ENCODE measurements around the gene HAUS3.

Gene HAUS3

GRCh38 chr4:2258091-2259035 is 16.4 kb upstream of the HAUS3 start:
- H3K9me2 ChIP-seq (replicated peaks; ENCODE audit: insufficient read depth, low read length): no peaks in the 10 kb centered on the region
- peaks cover 10% of the 10 kb centered on the region for H3K4me1 ChIP-seq (ENCODE audit: low read length)
- no peak for TF ChIP-seq EZH2 (optimal IDR thresholded peaks at IDR 0.05; ENCODE audit: low read depth, low read length)
- no peak for TF ChIP-seq CTCF (IDR thresholded peaks at IDR 0.05; ENCODE audit: low read length)
- no peak for TF ChIP-seq EZH2phosphoT487 (IDR thresholded peaks at IDR 0.05; ENCODE audit: low read length)
- DNase-seq: no peak
- no peak overlapping the region for H3K27ac ChIP-seq (ENCODE audit: low read length)
- no peaks in the 10 kb centered on the region for H3K36me3 ChIP-seq (replicated peaks; ENCODE audit: insufficient read depth, low read length)
- peaks cover 23% of the 10 kb centered on the region for H3K79me2 ChIP-seq (ENCODE audit: low read length)
- no peak overlapping the region for H2AFZ ChIP-seq (ENCODE audit: low read length)
- H3K4me2 ChIP-seq (ENCODE audit: low read depth, low read length): no peak overlapping the region
- H3K9ac ChIP-seq (ENCODE audit: low read length): no peak overlapping the region
- no peaks in the 10 kb centered on the region for H3K9me3 ChIP-seq (replicated peaks; ENCODE audit: insufficient read depth, low read length)
- no peak overlapping the region for H3K4me3 ChIP-seq (ENCODE audit: low read length)
- H3K27me3 ChIP-seq (replicated peaks; ENCODE audit: insufficient read depth, low read length): no peaks in the 10 kb centered on the region
- H4K20me1 ChIP-seq (ENCODE audit: insufficient read depth, low read length): no peaks in the 10 kb centered on the region
- H3F3A ChIP-seq (ENCODE audit: insufficient read depth, low read length): peaks cover 6% of the 10 kb centered on the region; the same call in 1 of the 2 replicates

- H4K20me1 ChIP-seq (ENCODE audit: insufficient read depth, low read length): no peaks in the 10 kb centered on the region
Measured at GRCh38 chr4:2257361-2258081, 15.6 kb upstream of the HAUS3 start.

GRCh38 chr4:2256781-2257191 is 14.9 kb upstream of the HAUS3 start:
- Histone ChIP-seq H3K4me1 (ENCODE audit: low read length) (peaks cover 5% of the 10 kb centered on the region; the same call in 1 of the 2 replicates), H3K4me3 (ENCODE audit: low read length) (no peak overlapping the region), H3K9me3 (replicated peaks; ENCODE audit: insufficient read depth, low read length) (no peaks in the 10 kb centered on the region), H4K20me1 (ENCODE audit: insufficient read depth, low read length) (no peaks in the 10 kb centered on the region), H3K36me3 (replicated peaks; ENCODE audit: insufficient read depth, low read length) (no peaks in the 10 kb centered on the region), H2AFZ (ENCODE audit: low read length) (no peak overlapping the region), H3K4me2 (ENCODE audit: low read depth, low read length) (no peak overlapping the region), H3K9ac (ENCODE audit: low read length) (no peak overlapping the region), H3F3A (ENCODE audit: insufficient read depth, low read length) (no peaks in the 10 kb centered on the region), H3K27me3 (replicated peaks; ENCODE audit: insufficient read depth, low read length) (no peaks in the 10 kb centered on the region), H3K27ac (ENCODE audit: low read length) (no peak overlapping the region), H3K79me2 (ENCODE audit: low read length) (peaks cover 23% of the 10 kb centered on the region), H3K9me2 (replicated peaks; ENCODE audit: insufficient read depth, low read length) (no peaks in the 10 kb centered on the region)
- DNase-seq: no peak
- no peak for TF ChIP-seq EZH2 (optimal IDR thresholded peaks at IDR 0.05; ENCODE audit: low read depth, low read length)
- no peak for TF ChIP-seq CTCF (IDR thresholded peaks at IDR 0.05; ENCODE audit: low read length)
- no peak for TF ChIP-seq EZH2phosphoT487 (IDR thresholded peaks at IDR 0.05; ENCODE audit: low read length)

More at GRCh38 chr4:2257361-2258081, 15.6 kb upstream of the HAUS3 start:
- Histone ChIP-seq H3K79me2 (ENCODE audit: low read length) (peaks cover 23% of the 10 kb centered on the region), H3K36me3 (replicated peaks; ENCODE audit: insufficient read depth, low read length) (no peaks in the 10 kb centered on the region), H3K27me3 (replicated peaks; ENCODE audit: insufficient read depth, low read length) (no peaks in the 10 kb centered on the region), H3K9me2 (replicated peaks; ENCODE audit: insufficient read depth, low read length) (no peaks in the 10 kb centered on the region), H3K4me3 (ENCODE audit: low read length) (no peak overlapping the region), H3K9ac (ENCODE audit: low read length) (no peak overlapping the region), H3K4me1 (ENCODE audit: low read length) (peaks cover 5% of the 10 kb centered on the region; the same call in 1 of the 2 replicates), H3K4me2 (ENCODE audit: low read depth, low read length) (no peak overlapping the region), H3F3A (ENCODE audit: insufficient read depth, low read length) (peaks cover under 1% of the 10 kb centered on the region; the same call in 1 of the 2 replicates), H3K27ac (ENCODE audit: low read length) (no peak overlapping the region), H3K9me3 (replicated peaks; ENCODE audit: insufficient read depth, low read length) (no peaks in the 10 kb centered on the region), H2AFZ (ENCODE audit: low read length) (no peak overlapping the region)
- no peak for DNase-seq
- TF ChIP-seq EZH2phosphoT487 (IDR thresholded peaks at IDR 0.05; ENCODE audit: low read length) (no peak), EZH2 (optimal IDR thresholded peaks at IDR 0.05; ENCODE audit: low read depth, low read length) (no peak), CTCF (IDR thresholded peaks at IDR 0.05; ENCODE audit: low read length) (no peak)
